SK-N-SH treated with all-trans-retinoic acid at 6 μM for 48 hours (cell line): ENCODE measurements around the gene NFATC4.

Source experiments
- ATAC-seq: fragments of 200-7000 bp; cut with Tn5 transposase; 3 replicates; pipeline ENCODE4 v1.9.1; 2020; ENCODE audit warnings: mild to moderate bottlenecking, moderate library complexity
- BACH2 ChIP-seq: fragments of 250-450 bp; sonication (Bioruptor Pico); IDR thresholded peaks from 2 replicates; pipeline ENCODE4 v1.9.0; 2021; ENCODE audit warnings: mild to moderate bottlenecking, borderline replicate concordance
- CREB5 ChIP-seq: fragments of 250-450 bp; sonication (Bioruptor Pico); IDR thresholded peaks from 2 replicates; pipeline ENCODE4 v1.5.1; 2020; ENCODE audit warnings: low read depth, mild to moderate bottlenecking, moderate library complexity
- CSRNP3 ChIP-seq: fragments of 250-450 bp; sonication (Bioruptor Pico); IDR thresholded peaks from 2 replicates; pipeline ENCODE4 v1.5.1; 2021; ENCODE audit warnings: mild to moderate bottlenecking, moderate library complexity
- ESRRG ChIP-seq: fragments of 250-450 bp; sonication (Bioruptor Pico); IDR thresholded peaks from 2 replicates; pipeline ENCODE4 v1.6.1; 2021; ENCODE audit warnings: mild to moderate bottlenecking
- GLIS3 ChIP-seq: fragments of 250-450 bp; sonication (Bioruptor Pico); IDR thresholded peaks from 2 replicates; pipeline ENCODE4 v1.5.0; 2020; ENCODE audit warnings: mild to moderate bottlenecking, moderate library complexity
- ISL1 ChIP-seq: fragments of 250-450 bp; sonication (Bioruptor Pico); IDR thresholded peaks from 2 replicates; pipeline ENCODE4 v2.1.2; 2022; ENCODE audit warnings: mild to moderate bottlenecking, moderate library complexity
- OSR1 ChIP-seq: fragments of 250-450 bp; sonication (Bioruptor Pico); IDR thresholded peaks from 2 replicates; pipeline ENCODE4 v1.8.0; 2022; ENCODE audit warnings: moderate library complexity, mild to moderate bottlenecking, inconsistent platforms
- PATZ1 ChIP-seq: fragments of 250-450 bp; sonication (Bioruptor Pico); IDR thresholded peaks from 2 replicates; pipeline ENCODE4 v1.8.0; 2020; ENCODE audit warnings: mild to moderate bottlenecking, moderate library complexity, borderline replicate concordance
- PPARA ChIP-seq: fragments of 250-450 bp; sonication (Bioruptor Pico); IDR thresholded peaks from 2 replicates; pipeline ENCODE4 v1.5.0; 2020; ENCODE audit warnings: mild to moderate bottlenecking, borderline replicate concordance
- RARB ChIP-seq: fragments of 250-450 bp; sonication (Bioruptor Pico); IDR thresholded peaks from 2 replicates; pipeline ENCODE4 v1.8.0; 2021; ENCODE audit warnings: mild to moderate bottlenecking, moderate library complexity
- SNAI2 ChIP-seq: fragments of 250-450 bp; sonication (Bioruptor Pico); IDR thresholded peaks from 2 replicates; pipeline ENCODE4 v1.5.0; 2020; ENCODE audit warnings: mild to moderate bottlenecking, moderate library complexity
- TOX ChIP-seq: fragments of 250-450 bp; sonication (Bioruptor Pico); IDR thresholded peaks from 2 replicates; pipeline ENCODE4 v1.8.0; 2021; ENCODE audit warnings: mild to moderate bottlenecking, moderate library complexity, borderline replicate concordance
- TSHZ2 ChIP-seq: fragments of 250-450 bp; sonication (Bioruptor Pico); IDR thresholded peaks from 2 replicates; pipeline ENCODE4 v1.5.0; 2020; ENCODE audit warnings: mild to moderate bottlenecking, moderate library complexity
- ZFP3 ChIP-seq: fragments of 250-450 bp; sonication (Bioruptor Pico); IDR thresholded peaks from 2 replicates; pipeline ENCODE4 v1.5.0; 2020; ENCODE audit warnings: mild to moderate bottlenecking, moderate library complexity
- ZFP30 ChIP-seq: fragments of 450-650 bp; formaldehyde crosslinking; IDR thresholded peaks from 2 replicates; pipeline ENCODE4 v1.5.0; 2022; ENCODE audit warnings: mild to moderate bottlenecking, moderate library complexity
- ZNF565 ChIP-seq: fragments of 450-650 bp; formaldehyde crosslinking; conservative IDR thresholded peaks from 2 replicates; pipeline ENCODE4 v1.5.0; 2020; ENCODE audit warnings: low read depth, mild to moderate bottlenecking, moderate library complexity
- ZNF70 ChIP-seq: fragments of 450-650 bp; formaldehyde crosslinking; IDR thresholded peaks from 2 replicates; pipeline ENCODE4 v1.5.0; 2020; ENCODE audit warnings: mild to moderate bottlenecking, moderate library complexity
- ZNF8 ChIP-seq: fragments of 450-650 bp; formaldehyde crosslinking; IDR thresholded peaks from 2 replicates; pipeline ENCODE4 v1.5.0; 2020; ENCODE audit warnings: mild to moderate bottlenecking, moderate library complexity
- TF ChIP-seq, protein P1 (sequence below): fragments of 250-450 bp; sonication (Bioruptor Pico); IDR thresholded peaks from 2 replicates; pipeline ENCODE4 v1.8.0; 2021; ENCODE audit warnings: low read depth, mild to moderate bottlenecking, moderate library complexity, borderline replicate concordance

NFATC4 gene

GRCh38 chr14:24411443-24412389 is 43.7 kb downstream of the NFATC4 start:
- peak; percentile 86 for ATAC-seq
- TF ChIP-seq TSHZ2 (CRISPR knock-in tag) (no peak), ISL1 (CRISPR knock-in tag) (no peak), ZNF565 (no peak), ZNF70 (CRISPR knock-in tag) (no peak), RARB (no peak), ZFP3 (CRISPR knock-in tag) (no peak), ZNF8 (CRISPR knock-in tag) (no peak), ESRRG (no peak), OSR1 (CRISPR knock-in tag) (no peak)
- TF ChIP-seq, protein P1, sequence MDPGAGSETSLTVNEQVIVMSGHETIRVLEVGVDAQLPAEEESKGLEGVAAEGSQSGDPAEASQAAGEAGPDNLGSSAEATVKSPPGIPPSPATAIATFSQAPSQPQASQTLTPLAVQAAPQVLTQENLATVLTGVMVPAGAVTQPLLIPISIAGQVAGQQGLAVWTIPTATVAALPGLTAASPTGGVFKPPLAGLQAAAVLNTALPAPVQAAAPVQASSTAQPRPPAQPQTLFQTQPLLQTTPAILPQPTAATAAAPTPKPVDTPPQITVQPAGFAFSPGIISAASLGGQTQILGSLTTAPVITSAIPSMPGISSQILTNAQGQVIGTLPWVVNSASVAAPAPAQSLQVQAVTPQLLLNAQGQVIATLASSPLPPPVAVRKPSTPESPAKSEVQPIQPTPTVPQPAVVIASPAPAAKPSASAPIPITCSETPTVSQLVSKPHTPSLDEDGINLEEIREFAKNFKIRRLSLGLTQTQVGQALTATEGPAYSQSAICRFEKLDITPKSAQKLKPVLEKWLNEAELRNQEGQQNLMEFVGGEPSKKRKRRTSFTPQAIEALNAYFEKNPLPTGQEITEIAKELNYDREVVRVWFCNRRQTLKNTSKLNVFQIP (CRISPR knock-in tag), result no peak

DNA sequence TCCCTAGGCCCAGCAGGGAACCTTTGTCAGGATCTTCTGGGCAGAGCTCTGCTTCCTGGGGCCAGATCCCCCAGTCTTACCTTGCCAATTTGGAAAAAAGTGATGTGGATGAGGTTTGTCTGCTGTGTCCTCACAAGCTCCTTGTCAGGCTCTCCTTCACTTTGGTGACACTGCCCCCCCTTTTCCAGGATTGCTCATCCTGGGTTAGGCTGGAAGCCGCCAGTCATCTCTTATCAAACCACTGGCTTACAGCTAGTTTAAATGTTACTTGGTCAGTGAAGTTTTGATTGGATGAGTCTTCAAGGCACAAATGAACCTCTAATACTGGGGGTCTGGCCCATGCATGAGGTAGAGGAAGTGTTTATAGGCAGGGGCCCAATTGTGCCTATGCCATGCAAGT is 46.1 kb downstream of the NFATC4 start:
- ATAC-seq, result no peak
- TF ChIP-seq PPARA (CRISPR knock-in tag) (no peak), SNAI2 (no peak), CSRNP3 (CRISPR knock-in tag) (no peak), ESRRG (no peak), ZNF8 (CRISPR knock-in tag) (no peak)

DNA sequence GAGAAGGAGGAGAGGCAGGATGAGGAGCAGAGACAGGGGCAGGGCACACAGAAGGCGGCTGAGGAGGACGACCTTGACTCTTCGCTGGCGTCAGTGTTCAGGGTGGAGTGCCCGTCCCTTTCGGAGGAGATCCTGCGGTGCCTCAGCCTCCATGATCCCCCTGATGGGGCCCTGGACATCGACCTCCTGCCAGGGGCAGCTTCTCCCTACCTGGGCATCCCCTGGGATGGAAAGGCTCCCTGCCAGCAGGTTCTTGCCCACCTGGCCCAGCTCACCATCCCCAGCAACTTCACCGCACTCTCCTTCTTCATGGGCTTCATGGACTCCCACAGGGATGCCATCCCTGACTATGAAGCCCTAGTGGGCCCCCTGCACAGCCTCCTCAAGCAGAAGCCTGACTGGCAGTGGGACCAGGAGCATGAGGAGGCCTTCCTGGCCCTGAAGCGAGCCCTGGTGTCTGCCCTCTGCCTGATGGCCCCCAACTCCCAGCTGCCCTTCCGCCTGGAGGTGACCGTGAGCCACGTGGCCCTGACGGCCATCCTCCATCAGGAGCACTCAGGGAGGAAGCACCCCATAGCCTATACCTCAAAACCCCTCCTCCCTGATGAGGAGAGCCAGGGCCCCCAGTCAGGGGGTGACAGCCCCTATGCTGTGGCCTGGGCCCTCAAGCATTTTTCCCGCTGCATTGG is 46.9 kb downstream of the NFATC4 start:
- TF ChIP-seq ZFP30 (CRISPR knock-in tag) (no peak), GLIS3 (CRISPR knock-in tag) (no peak), PATZ1 (CRISPR knock-in tag) (no peak), SNAI2 (no peak), BACH2 (CRISPR knock-in tag) (no peak), OSR1 (CRISPR knock-in tag) (no peak), RARB (no peak), ZFP3 (CRISPR knock-in tag) (no peak), ESRRG (no peak), ZNF8 (CRISPR knock-in tag) (no peak), TOX (CRISPR knock-in tag) (no peak), CREB5 (CRISPR knock-in tag) (no peak), ISL1 (CRISPR knock-in tag) (no peak), CSRNP3 (CRISPR knock-in tag) (no peak), TSHZ2 (CRISPR knock-in tag) (no peak), ZNF70 (CRISPR knock-in tag) (no peak)
- TF ChIP-seq, protein P1 (CRISPR knock-in tag), result no peak

More for the DNA sequence above, 46.9 kb downstream of the NFATC4 start:
- ATAC-seq, result no peak
